Stomach (tissue), 4 donors: ENCODE measurements around the gene DUSP16.

Experiments
- EP300 ChIP-seq: sonication (generic); formaldehyde crosslinking; IDR thresholded peaks from one replicate; pipeline ENCODE4 v1.6.1; 2017; ENCODE audit warnings: antibody characterized with exemption
- POLR2A ChIP-seq, 4 donors: fragments of 450-650 bp; IDR thresholded peaks; one replicate each; pipeline ENCODE4 v1.6.1; 2016; ENCODE audit warnings: antibody characterized with exemption in 4 of 4, control low read depth in 2 of 4, mild to moderate bottlenecking in 1 of 4, moderate library complexity in 1 of 4
- TF ChIP-seq, protein P1 (sequence below), 7 experiments: fragments of 450-650 bp in 4 of 7; fragments of 200-600 bp in 3 of 7; sonication (generic) in 3 of 7; IDR thresholded peaks; one replicate each; pipeline ENCODE4 v1.5.1; 2016 to 2019; ENCODE audit warnings: antibody characterized with exemption in 7 of 7, control low read depth in 2 of 7, mild to moderate bottlenecking in 1 of 7

DNA sequence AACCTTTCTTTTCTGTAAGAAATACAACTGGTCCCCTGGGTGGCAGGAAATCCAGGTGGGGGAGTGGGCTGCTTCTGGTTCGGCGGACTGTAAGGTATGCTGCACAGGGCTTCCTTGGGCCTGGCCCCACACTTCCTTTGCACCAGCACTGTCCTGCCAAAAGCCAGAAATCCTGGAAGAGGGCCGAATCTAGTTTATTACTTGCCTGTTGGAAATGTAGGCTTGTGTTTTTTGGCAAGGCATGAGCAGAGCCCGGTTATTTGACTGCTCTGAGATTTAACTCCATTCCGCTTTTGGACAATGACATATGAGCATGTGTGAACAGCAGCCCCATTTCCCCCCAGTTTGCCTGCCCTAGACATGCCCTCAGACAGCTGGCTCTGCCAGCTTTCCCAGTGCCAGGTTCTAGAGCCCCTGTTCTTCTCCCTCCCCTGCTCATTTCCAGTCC lies 119.2 kb downstream of the DUSP16 start:
- TF ChIP-seq, protein P1, sequence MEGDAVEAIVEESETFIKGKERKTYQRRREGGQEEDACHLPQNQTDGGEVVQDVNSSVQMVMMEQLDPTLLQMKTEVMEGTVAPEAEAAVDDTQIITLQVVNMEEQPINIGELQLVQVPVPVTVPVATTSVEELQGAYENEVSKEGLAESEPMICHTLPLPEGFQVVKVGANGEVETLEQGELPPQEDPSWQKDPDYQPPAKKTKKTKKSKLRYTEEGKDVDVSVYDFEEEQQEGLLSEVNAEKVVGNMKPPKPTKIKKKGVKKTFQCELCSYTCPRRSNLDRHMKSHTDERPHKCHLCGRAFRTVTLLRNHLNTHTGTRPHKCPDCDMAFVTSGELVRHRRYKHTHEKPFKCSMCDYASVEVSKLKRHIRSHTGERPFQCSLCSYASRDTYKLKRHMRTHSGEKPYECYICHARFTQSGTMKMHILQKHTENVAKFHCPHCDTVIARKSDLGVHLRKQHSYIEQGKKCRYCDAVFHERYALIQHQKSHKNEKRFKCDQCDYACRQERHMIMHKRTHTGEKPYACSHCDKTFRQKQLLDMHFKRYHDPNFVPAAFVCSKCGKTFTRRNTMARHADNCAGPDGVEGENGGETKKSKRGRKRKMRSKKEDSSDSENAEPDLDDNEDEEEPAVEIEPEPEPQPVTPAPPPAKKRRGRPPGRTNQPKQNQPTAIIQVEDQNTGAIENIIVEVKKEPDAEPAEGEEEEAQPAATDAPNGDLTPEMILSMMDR (IDR thresholded peaks at IDR 0.05): no peak
- TF ChIP-seq EP300 (no peak), POLR2A (IDR thresholded peaks at IDR 0.05) (no peak)
